IMR-90 (cell line): ENCODE measurements around the gene NFKBIE. TPM values are rescaled to one million over a fixed set of nuclear protein-coding genes. Genes with fewer than 3 reads are reported as not detected.

Source experiments
- ATAC-seq: fragments of 200-7000 bp; cut with Tn5 transposase; 2 replicates; pipeline ENCODE4 v1.9.1; 2020; ENCODE audit warnings: low read depth, mild to moderate bottlenecking, moderate library complexity
- BruUV-seq: library from RNA; stranded (reverse); fragments of 400-500 nt; replicated peaks from 2 replicates; lab custom pipeline; 2021; lab: Mats Ljungman, UMichigan
- CTCF ChIA-PET: fragments of 300-600 bp; formaldehyde crosslinking; extraction: SDS; loops from one replicate; lab custom pipeline; 2021; ENCODE audit warnings: antibody characterized with exemption; lab: Yijun Ruan, JAX
- POLR2A ChIA-PET: fragments of 300-600 bp; sonication (Branson Sonifier 250); formaldehyde crosslinking; loops from one replicate; lab custom pipeline; 2022; ENCODE audit warnings: antibody characterized with exemption; ENCODE audit not compliant: unreplicated experiment; lab: Charles Lee
- DNase-seq: peaks from one replicate; pipeline ENCODE4 v3.0.0; 2013
- H2AFZ ChIP-seq: replicated peaks from 2 replicates; pipeline ENCODE3; 2013; ENCODE audit warnings: low read length, mild to moderate bottlenecking; ENCODE audit not compliant: poor library complexity
- H2AK5ac ChIP-seq: 2 replicates; pipeline ENCODE4 v1.6.1; 2013; ENCODE audit warnings: low read depth, low read length, inconsistent platforms
- H2AK9ac ChIP-seq: replicated peaks from 2 replicates; pipeline ENCODE3; 2013; ENCODE audit warnings: mild to moderate bottlenecking, low read depth, low read length, moderate library complexity; ENCODE audit not compliant: poor library complexity
- H2BK120ac ChIP-seq: 2 replicates; pipeline ENCODE4 v1.6.1; 2013; ENCODE audit warnings: low read depth, low read length, inconsistent platforms
- H2BK15ac ChIP-seq: 3 replicates; pipeline ENCODE4 v1.6.1; 2013; ENCODE audit warnings: low read depth, low read length, inconsistent platforms
- H2BK20ac ChIP-seq: 2 replicates; pipeline ENCODE4 v1.6.1; 2013; ENCODE audit warnings: low read depth, mild to moderate bottlenecking, inconsistent platforms, low read length, moderate library complexity
- H2BK5ac ChIP-seq: 2 replicates; pipeline ENCODE4 v1.6.1; 2013; ENCODE audit warnings: mild to moderate bottlenecking, low read depth, low read length, inconsistent platforms; ENCODE audit not compliant: poor library complexity, severe bottlenecking
- H3K14ac ChIP-seq: replicated peaks from 2 replicates; pipeline ENCODE4 v1.6.1; 2013; ENCODE audit warnings: low read depth, low read length, inconsistent platforms
- H3K18ac ChIP-seq: 2 replicates; pipeline ENCODE4 v1.6.1; 2013; ENCODE audit warnings: low read depth, low read length, control low read depth
- H3K23ac ChIP-seq: 2 replicates; pipeline ENCODE4 v1.6.1; 2013; ENCODE audit warnings: low read depth, low read length, inconsistent platforms
- H3K27ac ChIP-seq: 2 replicates; pipeline ENCODE4 v1.5.1; 2013; ENCODE audit warnings: mild to moderate bottlenecking, control low read depth, low read length; ENCODE audit not compliant: insufficient read depth
- H3K27me3 ChIP-seq: 2 replicates; pipeline ENCODE4 v1.6.1; 2013; ENCODE audit warnings: low read length; ENCODE audit not compliant: control insufficient read depth, insufficient read depth
- H3K36me3 ChIP-seq: 2 replicates; pipeline ENCODE4 v1.6.1; 2013; ENCODE audit warnings: low read length, mixed read lengths; ENCODE audit not compliant: control insufficient read depth, insufficient read depth
- H3K4ac ChIP-seq: 2 replicates; pipeline ENCODE4 v1.6.1; 2013; ENCODE audit warnings: low read depth, low read length, inconsistent platforms
- H3K4me1 ChIP-seq: 2 replicates; pipeline ENCODE4 v1.6.1; 2013; ENCODE audit warnings: low read length, mixed read lengths; ENCODE audit not compliant: control insufficient read depth, insufficient read depth
- H3K4me2 ChIP-seq: 2 replicates; pipeline ENCODE4 v1.6.1; 2013; ENCODE audit warnings: low read depth, mild to moderate bottlenecking, control low read depth, low read length, moderate library complexity
- H3K4me3 ChIP-seq: 2 replicates; pipeline ENCODE4 v1.5.1; 2013; ENCODE audit warnings: low read depth, mild to moderate bottlenecking, control low read depth, low read length, moderate library complexity; ENCODE audit not compliant: insufficient read depth
- H3K56ac ChIP-seq: 2 replicates; pipeline ENCODE4 v1.6.1; 2013; ENCODE audit warnings: low read length, inconsistent platforms; ENCODE audit not compliant: insufficient read depth; ENCODE audit errors: extremely low read depth
- H3K79me1 ChIP-seq, 2 experiments: 2 replicates each; pipeline ENCODE4 v1.6.1; 2013; ENCODE audit warnings: low read length in 2 of 2, inconsistent platforms in 1 of 2, low read depth in 1 of 2
- H3K9ac ChIP-seq: 2 replicates; pipeline ENCODE4 v1.6.1; 2013; ENCODE audit warnings: low read depth, low read length, control low read depth
- H3K9me1 ChIP-seq: 2 replicates; pipeline ENCODE4 v1.6.1; 2013; ENCODE audit warnings: low read length, inconsistent platforms; ENCODE audit not compliant: insufficient read depth
- H3K9me3 ChIP-seq: 2 replicates; pipeline ENCODE4 v1.6.1; 2013; ENCODE audit warnings: low read length; ENCODE audit not compliant: control insufficient read depth, insufficient read depth
- H4K20me1 ChIP-seq: 2 replicates; pipeline ENCODE4 v1.6.1; 2013; ENCODE audit warnings: low read length, inconsistent platforms; ENCODE audit not compliant: insufficient read depth
- H4K5ac ChIP-seq: 2 replicates; pipeline ENCODE4 v1.6.1; 2013; ENCODE audit warnings: mild to moderate bottlenecking, low read depth, low read length, control low read depth
- H4K8ac ChIP-seq, 2 experiments: 2 replicates each; pipeline ENCODE4 v1.6.1; 2013; ENCODE audit warnings: low read depth in 2 of 2, low read length in 2 of 2, control low read depth in 1 of 2, inconsistent platforms in 1 of 2
- H4K91ac ChIP-seq: 2 replicates; pipeline ENCODE4 v1.6.1; 2013; ENCODE audit warnings: low read depth, low read length, inconsistent platforms; ENCODE audit not compliant: insufficient read depth
- BHLHE40 ChIP-seq: fragments of 150-350 bp; IDR thresholded peaks from 2 replicates; pipeline ENCODE4 v1.6.1; 2016; ENCODE audit warnings: mild to moderate bottlenecking, low read depth, low read length
- CEBPB ChIP-seq: IDR thresholded peaks from 2 replicates; pipeline ENCODE4 v1.6.1; 2012; ENCODE audit warnings: low read depth, low read length, improper control_type of control experiment
- CHD1 ChIP-seq: IDR thresholded peaks from 2 replicates; pipeline ENCODE4 v1.6.1; 2012; ENCODE audit warnings: low read depth, low read length, improper control_type of control experiment
- CTCF ChIP-seq: conservative IDR thresholded peaks from 2 replicates; pipeline ENCODE4 v1.5.1; 2012; ENCODE audit warnings: mild to moderate bottlenecking, low read depth, low read length, improper control_type of control experiment
- ELK1 ChIP-seq: fragments of 150-350 bp; IDR thresholded peaks from 2 replicates; pipeline ENCODE4 v1.6.1; 2016; ENCODE audit warnings: low read depth, mild to moderate bottlenecking, low read length, moderate library complexity, borderline replicate concordance
- FOS ChIP-seq: fragments of 150-350 bp; IDR thresholded peaks from 2 replicates; pipeline ENCODE4 v1.6.1; 2016; ENCODE audit warnings: low read depth, low read length
- MAFK ChIP-seq: IDR thresholded peaks from 2 replicates; pipeline ENCODE4 v1.6.1; 2012; ENCODE audit warnings: low read depth, low read length, improper control_type of control experiment
- MAZ ChIP-seq: IDR thresholded peaks from 2 replicates; pipeline ENCODE4 v1.6.1; 2012; ENCODE audit warnings: low read depth, mild to moderate bottlenecking, low read length, improper control_type of control experiment, moderate library complexity, borderline replicate concordance
- MXI1 ChIP-seq: IDR thresholded peaks from 2 replicates; pipeline ENCODE4 v1.6.1; 2012; ENCODE audit warnings: low read depth, mild to moderate bottlenecking, low read length, moderate library complexity, borderline replicate concordance
- NFE2L2 ChIP-seq: fragments of 150-350 bp; IDR thresholded peaks from 2 replicates; pipeline ENCODE4 v1.6.1; 2016; ENCODE audit warnings: low read depth, mild to moderate bottlenecking, low read length
- POLR2A ChIP-seq: IDR thresholded peaks from 2 replicates; pipeline ENCODE4 v1.6.1; 2012; ENCODE audit warnings: mild to moderate bottlenecking, low read depth, low read length
- RCOR1 ChIP-seq: IDR thresholded peaks from 2 replicates; pipeline ENCODE4 v1.6.1; 2012; ENCODE audit warnings: mild to moderate bottlenecking, low read length, improper control_type of control experiment; ENCODE audit not compliant: insufficient replicate concordance
- USF2 ChIP-seq: fragments of 150-350 bp; IDR thresholded peaks from 2 replicates; pipeline ENCODE4 v1.6.1; 2017; ENCODE audit warnings: mild to moderate bottlenecking, antibody characterized with exemption, low read length, low read depth
- WGBS, 2 experiments: methylation state at CpG; one replicate each; pipeline versions ENCODE4 v1.1.5 to v1.1.7; 2013; ENCODE audit warnings: missing lambda C conversion rate in 2 of 2; ENCODE audit not compliant: insufficient read length in 1 of 2; ENCODE audit errors: extremely low coverage in 2 of 2; 5-methylcytosine and 5-hydroxymethylcytosine counted together
- dilution Hi-C: fragments of 300-500 bp; cut with HindIII; formaldehyde crosslinking; loops from one replicate; pipeline ENCODE4 v1.14.3; 2018; ENCODE audit warnings: low sequenced_read_pairs; ENCODE audit not compliant: unreplicated experiment
- in situ Hi-C: fragments of 300-500 bp; cut with MboI; formaldehyde crosslinking; loops from 3 replicates; pipeline ENCODE4 v1.14.3; 2019; ENCODE audit warnings: low sequenced_read_pairs, inconsistent platforms, mixed read lengths
- intact Hi-C: fragments of 100-400 bp; cut with micrococcal nuclease; formaldehyde crosslinking; loops from 2 replicates; pipeline ENCODE4 v1.10.0; 2022
- polyA plus RNA-seq, 3 experiments: library from polyadenylated mRNA; depleted of rRNA; stranded (reverse); fragments of >200 nt; gene quantifications; 2 replicates each; pipeline ENCODE4 v1.2.3, GENCODE V29; 2012; ENCODE audit warnings: low replicate concordance in 1 of 3
- total RNA-seq: library from RNA; depleted of rRNA; stranded (reverse); fragments of >200 nt; gene quantifications from 2 replicates; pipeline ENCODE4 v1.2.3, GENCODE V29; 2012

The NFKBIE gene
- total and polyA plus RNA-seq, 2 of the 4 experiments (the other 2 are of a cell fraction), result 7.9 to 13.0 TPM

- H3K9ac ChIP-seq, result peak overlapping the region; percentile 18; the same call in 1 of the 2 replicates
- H3K56ac ChIP-seq, result no peak overlapping the region
- ChIA-PET POLR2A (no interaction called here), CTCF (interaction anchor here (0.6 to 4.1 kb wide), 3 partner anchors 10 to 51 kb away, joined by 3 to 20 read pairs (median 3); no protein-coding TSS in a partner anchor)
- intact Hi-C loops (no loop called here), dilution Hi-C loops (no loop called here), in situ Hi-C loops (no loop called here)
- H3K4me2 ChIP-seq, result peak overlapping the region; percentile 90
- H3K14ac ChIP-seq, result no peak overlapping the region
- peak overlapping the region; percentile 60 for H2AK9ac ChIP-seq
- no peak overlapping the region for H2BK5ac ChIP-seq
- H3K4ac ChIP-seq, result no peak overlapping the region
- peaks cover 0 to 8% of the 10 kb centered on the region in 2 experiments; a peak in 1 of 4 replicates for H3K79me1 ChIP-seq
- H3K23ac ChIP-seq, result peak overlapping the region; percentile 65; the same call in 1 of the 2 replicates
- no peak overlapping the region; the same call in 1 of the 2 replicates for H3K27ac ChIP-seq
- H4K20me1 ChIP-seq, result no peaks in the 10 kb centered on the region
- no peaks in the 10 kb centered on the region for H3K27me3 ChIP-seq
- DNase-seq, result peak; percentile 8
- no peak overlapping the region for H3K18ac ChIP-seq
- no peak overlapping the region for H2BK120ac ChIP-seq
- BruUV-seq, result no TSS peak
- H3K9me3 ChIP-seq, result no peaks in the 10 kb centered on the region
- H2AFZ ChIP-seq, result peak overlapping the region; percentile 89
- H3K4me1 ChIP-seq, result peaks cover 16% of the 10 kb centered on the region
- H3K4me3 ChIP-seq, result peak overlapping the region; percentile 73
- 60% methylated on average over 2 of the region's 18 CpGs; no CpG with 5 or more reads in 1 of the 2 experiments for WGBS, 2 experiments
- H4K8ac ChIP-seq, result no peak overlapping the region
- H2BK20ac ChIP-seq, result no peak overlapping the region
- H2AK5ac ChIP-seq, result no peak overlapping the region
- H2BK15ac ChIP-seq, result no peak overlapping the region
- TF ChIP-seq CEBPB, result no peak
- TF ChIP-seq POLR2A, result no peak
- TF ChIP-seq BHLHE40, result no peak
- no peak for TF ChIP-seq USF2
- TF ChIP-seq ELK1, result no peak
- TF ChIP-seq CHD1, result no peak
- TF ChIP-seq NFE2L2, result no peak
- TF ChIP-seq MAZ, result no peak
- no peak for TF ChIP-seq FOS
- no peak for TF ChIP-seq MXI1
- no peak for TF ChIP-seq MAFK
- no peak for TF ChIP-seq CTCF
- no peak for TF ChIP-seq RCOR1
- H3K36me3 ChIP-seq, result no peaks in the 10 kb centered on the region
- H4K5ac ChIP-seq, result no peak overlapping the region
- no peak overlapping the region for H4K91ac ChIP-seq
- ATAC-seq, result peak; percentile 4; the same call in 1 of the 2 replicates
- H3K9me1 ChIP-seq, result peaks cover 4% of the 10 kb centered on the region; the same call in 1 of the 2 replicates
Observed at GRCh38 chr6:44224029-44224964, 41.1 kb downstream of the NFKBIE start.
